M059J (cell line): Measurements from ENCODE around the gene MTA3. TPM values are rescaled to one million over a fixed set of nuclear protein-coding genes. Genes with fewer than 3 reads are reported as not detected.
A peak's percentile ranks its signal among the peaks of the same experiment; 100 is the strongest.

Experiments used
- DNase-seq: peaks from one replicate; pipeline ENCODE4 v3.0.0-alpha.2; 2012; ENCODE audit warnings: low read depth
- total RNA-seq: library from RNA; depleted of rRNA; stranded (reverse); fragments of >200 nt; shearing (Covaris generic); gene quantifications from 2 replicates; pipeline ENCODE4 v1.2.3, GENCODE V29; 2014

The MTA3 gene
- total RNA-seq, 1 experiment from 2014 or later: 25.0 TPM

DNA sequence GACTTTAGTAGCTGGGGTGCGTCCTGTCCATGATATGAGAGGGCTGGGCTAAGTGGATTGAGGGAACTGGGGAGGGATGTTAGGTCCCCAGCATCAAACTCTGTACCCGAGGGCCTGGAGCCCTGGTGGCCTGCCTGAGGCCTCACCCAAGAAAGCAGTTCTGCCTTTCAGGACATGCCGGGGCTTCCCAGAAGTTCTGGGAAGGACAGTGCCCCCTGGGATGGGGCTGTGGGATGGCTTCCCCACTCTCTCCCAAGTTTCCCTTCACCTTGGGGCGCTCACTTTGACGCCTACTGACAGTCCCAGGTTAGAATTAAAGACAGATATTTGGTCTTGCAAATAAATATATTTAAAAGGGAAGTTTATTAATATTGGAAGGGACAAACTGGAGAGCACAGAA lies 193.7 kb downstream of the MTA3 start:
- no peak for DNase-seq

- no peak for DNase-seq
Measured at GRCh38 chr2:42762823-42763804, 194.7 kb downstream of the MTA3 start.

GRCh38 chr2:42764096-42764495 lies 195.7 kb downstream of the MTA3 start, which contains the start of gene OXER1:
Gene OXER1, minus strand, starts transcription at chr2:42764135. Its CDS starts 73 bp downstream, at chr2:42764062.
- no peak for DNase-seq

GRCh38 chr2:42764901-42765300 lies 196.5 kb downstream of the MTA3 start:
- no peak for DNase-seq

DNA sequence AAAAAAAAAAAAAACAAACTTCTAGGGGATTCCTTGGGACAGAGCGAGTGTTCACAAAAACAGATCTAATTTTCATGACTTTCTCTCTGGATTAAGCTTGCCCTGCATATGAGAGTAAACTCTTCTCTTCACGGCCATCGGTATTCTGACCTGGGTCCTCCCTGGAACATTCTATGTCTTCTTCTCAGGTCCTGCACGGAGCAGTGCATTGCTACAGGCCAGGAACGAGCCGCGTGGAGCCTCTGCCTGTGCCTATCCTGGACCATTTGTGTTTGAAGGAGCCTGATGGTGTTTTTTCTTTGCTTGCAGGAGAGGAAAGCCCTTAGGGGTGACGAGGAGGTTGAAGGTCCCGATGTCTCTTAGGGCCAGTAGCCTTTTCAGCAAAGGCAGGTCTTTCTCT lies 197.3 kb downstream of the MTA3 start:
- no peak for DNase-seq

- no peak for DNase-seq
Measured at GRCh38 chr2:42767080-42767898, 198.9 kb downstream of the MTA3 start.

- peak; percentile 9 for DNase-seq
Measured at GRCh38 chr2:42767899-42768705, 199.7 kb downstream of the MTA3 start.

DNA sequence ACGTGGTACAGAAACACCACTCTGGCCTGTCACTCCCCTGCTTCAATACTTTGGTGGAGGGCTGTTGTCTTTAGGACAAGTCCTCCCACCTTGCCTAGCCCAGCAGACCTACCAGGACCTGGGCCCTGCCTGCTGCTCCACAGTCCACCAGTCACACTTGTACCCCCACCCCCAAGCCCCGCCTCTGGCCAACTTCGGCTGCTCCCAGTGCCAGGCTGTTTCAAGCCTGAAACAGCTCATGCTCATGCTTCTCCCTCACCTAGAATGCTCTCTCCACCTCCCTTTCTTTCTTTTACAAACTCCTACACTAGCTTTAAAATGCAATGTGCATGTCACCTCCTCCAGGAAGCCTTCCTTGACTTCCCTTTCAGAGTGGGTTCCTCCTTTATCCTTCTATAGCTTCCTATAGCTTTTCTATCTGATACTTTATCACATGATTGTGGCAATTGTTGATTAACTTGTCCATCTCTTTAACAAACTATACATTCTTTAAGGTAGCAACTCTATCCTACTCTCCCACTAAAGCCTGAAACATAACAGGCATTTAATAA lies 200.3 kb downstream of the MTA3 start:
- no peak for DNase-seq

- no peak for DNase-seq
Measured at GRCh38 chr2:42769583-42770287, 201.3 kb downstream of the MTA3 start.

DNA sequence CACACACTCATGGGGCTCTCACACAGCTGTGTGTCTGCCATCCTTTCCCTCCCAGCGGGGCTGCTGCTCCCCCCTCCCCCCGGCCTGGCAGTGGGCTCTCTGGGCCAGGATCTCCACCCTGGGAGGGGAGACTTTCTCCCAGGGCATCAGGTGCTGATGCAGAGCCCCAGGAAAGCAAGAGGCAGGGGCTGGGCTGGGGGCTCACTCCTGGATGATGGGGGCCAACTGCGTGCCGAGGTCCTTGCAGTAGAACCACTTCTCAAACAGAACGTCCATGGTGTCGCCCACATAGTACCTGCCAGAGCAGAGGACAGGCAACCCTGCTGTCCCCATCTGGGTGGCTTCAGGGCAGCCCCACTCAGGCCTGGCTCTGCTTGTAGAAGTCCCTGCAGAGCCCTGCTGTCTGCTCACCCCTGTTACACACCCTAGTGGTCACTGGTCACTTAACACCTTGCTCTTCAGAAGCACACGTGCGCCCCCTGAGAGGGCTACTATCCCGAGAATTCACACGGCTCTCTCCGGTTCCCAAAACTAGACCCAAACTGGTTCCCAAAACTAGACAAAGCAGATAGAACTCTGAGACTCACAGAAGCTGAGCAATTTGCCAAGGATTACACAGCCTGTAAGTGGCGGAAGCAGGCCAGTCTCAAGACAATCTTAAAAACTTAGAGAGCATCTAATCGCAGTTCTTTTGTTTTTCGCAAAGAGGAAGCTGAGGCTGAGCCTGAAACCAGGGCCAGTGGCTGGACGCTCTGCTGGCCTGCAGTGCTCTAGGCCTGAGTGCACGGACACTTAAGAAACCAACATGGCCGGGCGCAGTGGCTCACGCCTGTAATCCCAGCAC lies 202.1 kb downstream of the MTA3 start:
- peak; percentile 37 for DNase-seq

- DNase-seq: no peak
Measured at GRCh38 chr2:42771546-42772153, 203.2 kb downstream of the MTA3 start.

- DNase-seq: no peak
Measured at GRCh38 chr2:42775186-42775585, 206.8 kb downstream of the MTA3 start.

GRCh38 chr2:42775810-42776209 lies 207.4 kb downstream of the MTA3 start:
- no peak for DNase-seq

- peak; percentile 72 for DNase-seq
Measured at GRCh38 chr2:42777883-42778805, 209.7 kb downstream of the MTA3 start.

- DNase-seq: no peak
Measured at GRCh38 chr2:42781181-42781580, 212.7 kb downstream of the MTA3 start.

GRCh38 chr2:42783511-42783910 lies 215.1 kb downstream of the MTA3 start:
- DNase-seq: no peak

DNA sequence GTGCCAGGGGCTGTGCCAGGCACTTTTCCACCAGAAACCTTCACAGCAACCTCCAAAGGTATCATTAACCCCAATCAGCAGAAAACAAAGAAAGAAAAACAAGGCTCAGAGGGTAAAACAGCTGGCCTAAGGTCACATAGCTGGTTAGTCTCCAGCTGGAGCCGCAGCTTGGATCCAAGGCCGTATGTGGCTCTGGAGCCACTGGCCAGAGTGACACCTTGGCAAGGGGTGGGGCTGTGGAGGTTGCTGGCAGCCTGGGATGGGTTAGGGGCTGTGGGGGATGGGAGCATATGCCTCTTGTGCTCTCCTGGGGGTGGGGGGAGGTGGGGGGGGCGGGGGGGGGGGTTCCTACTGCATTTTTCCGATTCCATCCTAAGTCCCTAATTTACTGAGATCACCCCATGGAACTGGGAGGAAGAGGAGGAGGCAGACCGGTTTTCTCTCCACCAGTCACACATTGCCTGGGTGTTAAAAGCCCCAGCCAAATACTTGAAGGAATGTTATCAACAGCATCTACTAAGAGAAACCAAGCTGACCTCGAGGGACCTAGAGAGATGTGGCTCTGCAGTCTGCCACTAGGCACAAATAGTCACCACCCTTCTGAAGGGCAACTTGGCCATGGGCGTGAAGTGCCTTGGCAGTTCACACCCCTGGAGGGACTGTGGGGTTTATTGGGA lies 215.9 kb downstream of the MTA3 start:
- DNase-seq: no peak
